Testis (tissue), 2 donors: Measurements from ENCODE around the gene GDPD4.

Experiments used
- POLR2A ChIP-seq: fragments of 450-650 bp; IDR thresholded peaks from one replicate; pipeline ENCODE4 v1.6.1; 2017; ENCODE audit warnings: antibody characterized with exemption, mild to moderate bottlenecking, moderate library complexity
- TF ChIP-seq, protein P1 (sequence below), 3 experiments: fragments of 450-650 bp in 2 of 3; fragments of 200-600 bp in 1 of 3; sonication (generic) in 1 of 3; IDR thresholded peaks; one replicate each; pipeline ENCODE4 v1.5.1; 2016 to 2019; ENCODE audit warnings: antibody characterized with exemption in 3 of 3, mild to moderate bottlenecking in 2 of 3, moderate library complexity in 1 of 3

DNA sequence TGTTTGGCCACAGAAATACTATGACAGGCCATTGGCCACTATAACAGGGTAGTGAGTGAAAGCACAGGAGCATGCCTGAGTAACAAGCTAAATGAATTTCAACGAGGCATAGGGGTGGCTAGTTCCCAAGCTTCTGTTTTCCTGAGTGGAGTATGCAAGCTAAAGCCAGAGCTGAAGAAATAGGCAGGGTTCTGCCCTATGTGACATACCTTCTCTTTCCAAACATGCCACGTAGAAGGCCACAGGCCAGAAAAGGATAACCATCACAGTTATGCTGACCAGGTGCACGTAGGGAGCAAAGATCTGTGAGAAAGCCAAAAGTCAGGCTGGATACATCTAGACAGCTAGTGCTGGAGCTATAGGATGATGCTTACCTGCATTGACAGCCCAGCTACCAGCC lies 30.6 kb downstream of the GDPD4 start:
- TF ChIP-seq, protein P1, sequence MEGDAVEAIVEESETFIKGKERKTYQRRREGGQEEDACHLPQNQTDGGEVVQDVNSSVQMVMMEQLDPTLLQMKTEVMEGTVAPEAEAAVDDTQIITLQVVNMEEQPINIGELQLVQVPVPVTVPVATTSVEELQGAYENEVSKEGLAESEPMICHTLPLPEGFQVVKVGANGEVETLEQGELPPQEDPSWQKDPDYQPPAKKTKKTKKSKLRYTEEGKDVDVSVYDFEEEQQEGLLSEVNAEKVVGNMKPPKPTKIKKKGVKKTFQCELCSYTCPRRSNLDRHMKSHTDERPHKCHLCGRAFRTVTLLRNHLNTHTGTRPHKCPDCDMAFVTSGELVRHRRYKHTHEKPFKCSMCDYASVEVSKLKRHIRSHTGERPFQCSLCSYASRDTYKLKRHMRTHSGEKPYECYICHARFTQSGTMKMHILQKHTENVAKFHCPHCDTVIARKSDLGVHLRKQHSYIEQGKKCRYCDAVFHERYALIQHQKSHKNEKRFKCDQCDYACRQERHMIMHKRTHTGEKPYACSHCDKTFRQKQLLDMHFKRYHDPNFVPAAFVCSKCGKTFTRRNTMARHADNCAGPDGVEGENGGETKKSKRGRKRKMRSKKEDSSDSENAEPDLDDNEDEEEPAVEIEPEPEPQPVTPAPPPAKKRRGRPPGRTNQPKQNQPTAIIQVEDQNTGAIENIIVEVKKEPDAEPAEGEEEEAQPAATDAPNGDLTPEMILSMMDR (IDR thresholded peaks at IDR 0.05) = no peak
- TF ChIP-seq POLR2A = no peak
